Endothelial cell of umbilical vein (primary cell): ENCODE results near the gene RAC3. TPM values are rescaled to one million over a fixed set of nuclear protein-coding genes. Genes with fewer than 3 reads are reported as not detected.

Experiments used
- BruUV-seq: library from RNA; stranded (reverse); fragments of 400-500 nt; replicated peaks from 2 replicates; lab custom pipeline; 2021; lab: Mats Ljungman, UMichigan
- CTCF ChIA-PET: fragments of 300-600, 350-600 bp; sonication (Branson Sonifier 250); formaldehyde crosslinking; loops from one replicate; lab custom pipeline; 2021; ENCODE audit warnings: antibody characterized with exemption, inconsistent platforms; lab: Charles Lee
- POLR2A ChIA-PET: fragments of 300-600, 350-600 bp; sonication (Branson Sonifier 250); formaldehyde crosslinking; loops from one replicate; lab custom pipeline; 2021; ENCODE audit warnings: antibody characterized with exemption, inconsistent platforms; lab: Charles Lee
- DNase-seq: peaks from one replicate; pipeline ENCODE4 v3.0.0-alpha.2; 2011; ENCODE audit warnings: low read depth, low spot score
- FAIRE-seq: peaks from 2 replicates; lab custom pipeline; 2011; peaks lifted over from hg19 to GRCh38; lab: Jason Lieb, UNC
- H2AFZ ChIP-seq: 2 replicates; pipeline ENCODE4 v1.6.0; 2012; ENCODE audit warnings: low read depth, low read length, control low read depth, inconsistent platforms
- H3K27ac ChIP-seq: 2 replicates; pipeline ENCODE4 v1.5.1; 2011; ENCODE audit warnings: low read depth, mild to moderate bottlenecking, control low read depth, low read length, moderate library complexity; ENCODE audit not compliant: insufficient read depth
- H3K27me3 ChIP-seq, 2 experiments: 2 replicates each; pipeline versions ENCODE4 v1.6.0 to v1.6.1; 2011; ENCODE audit warnings: low read length in 2 of 2, mixed read lengths in 1 of 2; ENCODE audit not compliant: control insufficient read depth in 2 of 2, insufficient read depth in 2 of 2
- H3K36me3 ChIP-seq, 2 experiments: 2 replicates in 1 of 2; 3 replicates in 1 of 2; pipeline ENCODE4 v1.5.1; 2011; ENCODE audit warnings: low read length in 2 of 2, mild to moderate bottlenecking in 1 of 2, moderate library complexity in 1 of 2; ENCODE audit not compliant: control insufficient read depth in 2 of 2, insufficient read depth in 2 of 2; ENCODE audit errors: extremely low read depth in 1 of 2
- H3K4me1 ChIP-seq: 3 replicates; pipeline ENCODE4 v1.5.1; 2011; ENCODE audit warnings: mild to moderate bottlenecking, low read length; ENCODE audit not compliant: control insufficient read depth, insufficient read depth; ENCODE audit errors: extremely low read depth
- H3K4me2 ChIP-seq: 2 replicates; pipeline ENCODE4 v1.6.1; 2011; ENCODE audit warnings: low read length, control low read depth, mixed read lengths; ENCODE audit not compliant: insufficient read depth
- H3K4me3 ChIP-seq, 3 experiments: fragments of 200-600 bp in 1 of 3; sonication (generic), shearing (Covaris generic) in 1 of 3; replicated peaks in 1 of 3; 2 replicates each; pipeline ENCODE4 v1.5.1; 2011 to 2016; ENCODE audit warnings: control low read depth in 3 of 3, low read length in 3 of 3, mild to moderate bottlenecking in 2 of 3, inconsistent platforms in 1 of 3, low read depth in 1 of 3, moderate library complexity in 1 of 3; ENCODE audit not compliant: insufficient read depth in 1 of 3
- H3K79me2 ChIP-seq: 2 replicates; pipeline ENCODE4 v1.6.0; 2012; ENCODE audit warnings: low read length, inconsistent platforms; ENCODE audit not compliant: control insufficient read depth, insufficient read depth
- H3K9ac ChIP-seq: replicated peaks from 2 replicates; pipeline ENCODE3; 2011; ENCODE audit warnings: low read length, control low read depth; ENCODE audit not compliant: insufficient read depth; ENCODE audit errors: extremely low read depth
- H3K9me1 ChIP-seq: replicated peaks from 3 replicates; pipeline ENCODE4 v1.6.0; 2011; ENCODE audit warnings: mild to moderate bottlenecking, low read length; ENCODE audit not compliant: control insufficient read depth, insufficient read depth; ENCODE audit errors: extremely low read depth
- H3K9me3 ChIP-seq: replicated peaks from 2 replicates; pipeline ENCODE4 v1.5.1; 2012; ENCODE audit warnings: low read length, inconsistent platforms; ENCODE audit not compliant: control insufficient read depth, insufficient read depth
- H4K20me1 ChIP-seq: replicated peaks from 2 replicates; pipeline ENCODE3; 2011; ENCODE audit warnings: mild to moderate bottlenecking, low read length; ENCODE audit not compliant: control insufficient read depth, insufficient read depth; ENCODE audit errors: extremely low read depth
- EZH2 ChIP-seq: IDR thresholded peaks from 2 replicates; pipeline ENCODE4 v1.6.1; 2012; ENCODE audit warnings: borderline replicate concordance, low read depth, mild to moderate bottlenecking, moderate library complexity, low read length, inconsistent platforms; ENCODE audit not compliant: severe bottlenecking
- FOS ChIP-seq: IDR thresholded peaks from 2 replicates; pipeline ENCODE4 v1.6.1; 2011; ENCODE audit warnings: mild to moderate bottlenecking, low read length, moderate library complexity, borderline replicate concordance; ENCODE audit not compliant: insufficient read depth
- GATA2 ChIP-seq: IDR thresholded peaks from 2 replicates; pipeline ENCODE4 v1.7.0; 2011; ENCODE audit warnings: low read depth, mild to moderate bottlenecking, moderate library complexity, mixed read lengths, low read length; ENCODE audit not compliant: insufficient read length, insufficient read depth
- JUN ChIP-seq: IDR thresholded peaks from 2 replicates; pipeline ENCODE4 v1.6.1; 2011; ENCODE audit warnings: borderline replicate concordance, low read depth; ENCODE audit not compliant: insufficient read length, insufficient read depth
- POLR2A ChIP-seq: IDR thresholded peaks from 2 replicates; pipeline ENCODE4 v1.6.1; 2012; ENCODE audit warnings: low read depth, mild to moderate bottlenecking, control low read depth, low read length
- dilution Hi-C: fragments of 300-500 bp; cut with MboI; formaldehyde crosslinking; loops from one replicate; pipeline ENCODE4 v1.15.0; 2019; ENCODE audit warnings: low sequenced_read_pairs; ENCODE audit not compliant: extremely low pct_ligation_motif_present
- intact Hi-C: fragments of 100-400 bp; cut with micrococcal nuclease; formaldehyde crosslinking; loops from one replicate; pipeline ENCODE4 v1.10.0; 2022
- polyA plus RNA-seq, 4 experiments: library from polyadenylated mRNA; depleted of rRNA in 3 of 4; stranded (reverse) in 3 of 4; unstranded in 1 of 4; fragments of >200 nt; gene quantifications; 2 replicates each; pipeline versions ENCODE4 v1.2.1 to v1.2.3, GENCODE V29; 2011 to 2012; ENCODE audit warnings: missing spikeins in 1 of 4
- total RNA-seq: library from RNA; stranded (reverse); gene quantifications from 2 replicates; pipeline ENCODE4 v1.2.3, GENCODE V29; 2021
- TF ChIP-seq, protein P1 (sequence below), 2 donors: IDR thresholded peaks; 1 replicate in 1 of 2; 2 replicates in 1 of 2; pipeline ENCODE4 v1.5.1; 2011; ENCODE audit warnings: low read length in 2 of 2, mild to moderate bottlenecking in 2 of 2, moderate library complexity in 2 of 2, control low read depth in 1 of 2, inconsistent platforms in 1 of 2, low read depth in 1 of 2; ENCODE audit not compliant: insufficient read depth in 1 of 2; ENCODE audit errors: extremely low read depth in 1 of 2

Gene RAC3
- total and polyA plus RNA-seq, 2 donors (not counting 3 experiments of a cell fraction or from before 2014, with no cell fraction given), result 34.1 to 56.0 TPM

DNA sequence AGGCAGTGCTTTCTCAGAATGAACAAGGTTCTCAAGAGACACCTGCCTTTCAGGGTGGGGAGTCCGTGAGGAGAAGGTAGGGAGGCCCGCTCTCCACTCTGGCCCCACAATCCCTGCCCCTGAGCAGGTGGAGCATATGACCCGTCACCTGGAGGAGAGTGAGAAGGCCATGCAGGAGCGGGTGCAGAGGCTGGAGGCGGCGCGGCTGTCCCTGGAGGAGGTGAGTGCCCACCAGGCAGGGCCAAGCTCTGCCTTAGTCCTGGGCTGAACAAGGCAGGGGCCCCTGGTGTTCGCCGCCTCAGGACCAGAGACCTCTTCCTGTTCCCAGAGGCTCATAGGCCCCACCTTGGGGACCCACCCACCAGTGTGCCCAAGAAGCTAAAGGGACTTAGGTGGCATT, 2.5 kb upstream of the RAC3 start:
- dilution Hi-C loops, result no loop called here
- TF ChIP-seq GATA2 (no peak), JUN (no peak), EZH2 (no peak), FOS (no peak), POLR2A (no peak)
- TF ChIP-seq, protein P1, sequence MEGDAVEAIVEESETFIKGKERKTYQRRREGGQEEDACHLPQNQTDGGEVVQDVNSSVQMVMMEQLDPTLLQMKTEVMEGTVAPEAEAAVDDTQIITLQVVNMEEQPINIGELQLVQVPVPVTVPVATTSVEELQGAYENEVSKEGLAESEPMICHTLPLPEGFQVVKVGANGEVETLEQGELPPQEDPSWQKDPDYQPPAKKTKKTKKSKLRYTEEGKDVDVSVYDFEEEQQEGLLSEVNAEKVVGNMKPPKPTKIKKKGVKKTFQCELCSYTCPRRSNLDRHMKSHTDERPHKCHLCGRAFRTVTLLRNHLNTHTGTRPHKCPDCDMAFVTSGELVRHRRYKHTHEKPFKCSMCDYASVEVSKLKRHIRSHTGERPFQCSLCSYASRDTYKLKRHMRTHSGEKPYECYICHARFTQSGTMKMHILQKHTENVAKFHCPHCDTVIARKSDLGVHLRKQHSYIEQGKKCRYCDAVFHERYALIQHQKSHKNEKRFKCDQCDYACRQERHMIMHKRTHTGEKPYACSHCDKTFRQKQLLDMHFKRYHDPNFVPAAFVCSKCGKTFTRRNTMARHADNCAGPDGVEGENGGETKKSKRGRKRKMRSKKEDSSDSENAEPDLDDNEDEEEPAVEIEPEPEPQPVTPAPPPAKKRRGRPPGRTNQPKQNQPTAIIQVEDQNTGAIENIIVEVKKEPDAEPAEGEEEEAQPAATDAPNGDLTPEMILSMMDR (IDR thresholded peaks at IDR 0.05; ENCODE audit: extremely low read depth in 1 of 2, insufficient read depth in 1 of 2, low read depth in 1 of 2, low read length in 2 of 2), result no peak
- no peaks in the 10 kb centered on the region for H3K36me3 ChIP-seq
- no peaks in the 10 kb centered on the region for H3K9me1 ChIP-seq
- H4K20me1 ChIP-seq, result no peaks in the 10 kb centered on the region
- peaks cover 12% of the 10 kb centered on the region for H3K4me1 ChIP-seq
- H3K9me3 ChIP-seq, result no peaks in the 10 kb centered on the region
- no peak for FAIRE-seq
- no peak overlapping the region for H3K4me3 ChIP-seq
- intact Hi-C loops, result loop anchor here (10.0 kb wide), 1 partner anchor 186 kb away; the partner anchor contains the start of gene CCDC57
- no peak overlapping the region for H3K27ac ChIP-seq
- no peaks in the 10 kb centered on the region for H3K27me3 ChIP-seq
- no TSS peak for BruUV-seq
- H2AFZ ChIP-seq, result no peak overlapping the region
- no peak for DNase-seq
- H3K79me2 ChIP-seq, result peaks cover 4% of the 10 kb centered on the region
- POLR2A ChIA-PET, result no interaction called here
- H3K4me2 ChIP-seq, result no peak overlapping the region
- H3K9ac ChIP-seq, result no peak overlapping the region
- CTCF ChIA-PET, result interaction anchor here (1.3 to 4.2 kb wide), 4 partner anchors 8 to 126 kb away, joined by 4 to 127 read pairs (median 34); partner anchors contain the start of genes CENPX, DCXR, LRRC45 and NOTUM
